Neural progenitor cell (in vitro differentiated cells): ENCODE data around the gene F5.

ENCODE experiments used
- CTCF ChIP-seq: fragments of 200-600 bp; sonication (generic); IDR thresholded peaks from 2 replicates; pipeline ENCODE4 v1.5.1; 2017; ENCODE audit warnings: antibody characterized with exemption, mild to moderate bottlenecking
- EZH2 ChIP-seq: fragments of 200-600 bp; sonication (generic); IDR thresholded peaks from 2 replicates; pipeline ENCODE4 v1.6.1; 2017; ENCODE audit warnings: antibody characterized with exemption, mild to moderate bottlenecking, moderate library complexity
- EZH2phosphoT487 ChIP-seq: fragments of 200-600 bp; sonication (generic); IDR thresholded peaks from 2 replicates; pipeline ENCODE4 v1.6.1; 2017; ENCODE audit warnings: antibody characterized with exemption

GRCh38 chr1:169495046-169495775, 91.1 kb downstream of the F5 start:
- TF ChIP-seq CTCF: no peak
- TF ChIP-seq EZH2: no peak
- TF ChIP-seq EZH2phosphoT487: no peak
